ENCODE measurements around the gene SMARCAD1. TPM values are rescaled to one million over a fixed set of nuclear protein-coding genes. Genes with fewer than 3 reads are reported as not detected.

SMARCAD1 gene
- total and polyA plus RNA-seq, 2 experiments from 2014 or later, result 14.7 to 58.1 TPM

GRCh38 chr4:94235825-94236224, 28.2 kb downstream of the SMARCAD1 start:
- H3K9me2 ChIP-seq (replicated peaks; ENCODE audit: insufficient read depth), result no peaks in the 10 kb centered on the region
- H3K4me3 ChIP-seq, result no peak overlapping the region
- H2AFZ ChIP-seq, result no peak overlapping the region
- no peaks in the 10 kb centered on the region for H3K9me3 ChIP-seq (ENCODE audit: low read depth)
- no peak overlapping the region for H3K27ac ChIP-seq
- no peaks in the 10 kb centered on the region for H3K36me3 ChIP-seq (replicated peaks; ENCODE audit: insufficient read depth, low read depth)
- H3K27me3 ChIP-seq, result no peaks in the 10 kb centered on the region
- peaks cover 5% of the 10 kb centered on the region for H3K4me1 ChIP-seq (ENCODE audit: insufficient read depth)
- no peak for DNase-seq (ENCODE audit: low spot score)
- H3K79me2 ChIP-seq, result peaks cover 10% of the 10 kb centered on the region
- H3K4me2 ChIP-seq, result no peak overlapping the region
- TF ChIP-seq EZH2 (IDR thresholded peaks at IDR 0.05; ENCODE audit: borderline replicate concordance) (no peak), EZH2phosphoT487 (IDR thresholded peaks at IDR 0.05; ENCODE audit: low read depth, severe bottlenecking, unreplicated experiment) (no peak), CTCF (IDR thresholded peaks at IDR 0.05; ENCODE audit: poor library complexity) (no peak)
- H4K20me1 ChIP-seq (ENCODE audit: insufficient read depth, poor library complexity, severe bottlenecking), result no peaks in the 10 kb centered on the region

- no peaks in the 10 kb centered on the region for H3K9me2 ChIP-seq (replicated peaks; ENCODE audit: insufficient read depth)
- H2AFZ ChIP-seq, result no peak overlapping the region
- no peaks in the 10 kb centered on the region for H3K9me3 ChIP-seq (ENCODE audit: low read depth)
- H3K4me2 ChIP-seq, result no peak overlapping the region
- no peak for DNase-seq (ENCODE audit: low spot score)
- no peak for TF ChIP-seq EZH2phosphoT487 (IDR thresholded peaks at IDR 0.05; ENCODE audit: low read depth, severe bottlenecking, unreplicated experiment)
- no peak for TF ChIP-seq CTCF (IDR thresholded peaks at IDR 0.05; ENCODE audit: poor library complexity)
- TF ChIP-seq EZH2 (IDR thresholded peaks at IDR 0.05; ENCODE audit: borderline replicate concordance), result no peak
- H3K36me3 ChIP-seq (replicated peaks; ENCODE audit: insufficient read depth, low read depth), result no peaks in the 10 kb centered on the region
- H3K27me3 ChIP-seq, result no peaks in the 10 kb centered on the region
- no peaks in the 10 kb centered on the region for H4K20me1 ChIP-seq (ENCODE audit: insufficient read depth, poor library complexity, severe bottlenecking)
- H3K79me2 ChIP-seq, result peaks cover 3% of the 10 kb centered on the region
- 96% methylated on average over 4 of the region's 4 CpGs for WGBS (ENCODE audit: low lambda C conversion rate, missing lambda C conversion rate)
- H3K4me3 ChIP-seq, result no peak overlapping the region
- H3K27ac ChIP-seq, result no peak overlapping the region
- peaks cover 5% of the 10 kb centered on the region for H3K4me1 ChIP-seq (ENCODE audit: insufficient read depth)
These were observed 29.6 kb downstream of the SMARCAD1 start for GRCh38 chr4:94237271-94237670.

- peaks cover 5% of the 10 kb centered on the region for H3K4me1 ChIP-seq (ENCODE audit: insufficient read depth)
- no peak for TF ChIP-seq CTCF (IDR thresholded peaks at IDR 0.05; ENCODE audit: poor library complexity)
- TF ChIP-seq EZH2phosphoT487 (IDR thresholded peaks at IDR 0.05; ENCODE audit: low read depth, severe bottlenecking, unreplicated experiment), result no peak
- no peak for TF ChIP-seq EZH2 (IDR thresholded peaks at IDR 0.05; ENCODE audit: borderline replicate concordance)
- H3K9me3 ChIP-seq (ENCODE audit: low read depth), result no peaks in the 10 kb centered on the region
- H3K27ac ChIP-seq, result peak overlapping the region; percentile 68
- DNase-seq (ENCODE audit: low spot score), result peak; percentile 15
- H3K9me2 ChIP-seq (replicated peaks; ENCODE audit: insufficient read depth), result no peaks in the 10 kb centered on the region
- H3K27me3 ChIP-seq, result no peaks in the 10 kb centered on the region
- H4K20me1 ChIP-seq (ENCODE audit: insufficient read depth, poor library complexity, severe bottlenecking), result no peaks in the 10 kb centered on the region
- H3K4me3 ChIP-seq, result no peak overlapping the region
- peaks cover 3% of the 10 kb centered on the region for H3K79me2 ChIP-seq
- H3K36me3 ChIP-seq (replicated peaks; ENCODE audit: insufficient read depth, low read depth), result no peaks in the 10 kb centered on the region
- 70% methylated on average over 2 of the region's 2 CpGs for WGBS (ENCODE audit: low lambda C conversion rate, missing lambda C conversion rate)
- H2AFZ ChIP-seq, result no peak overlapping the region
- peak overlapping the region; percentile 36 for H3K4me2 ChIP-seq
These were observed 30.5 kb downstream of the SMARCAD1 start for GRCh38 chr4:94238160-94238559.

GRCh38 chr4:94240384-94240783, 32.7 kb downstream of the SMARCAD1 start:
- Histone ChIP-seq H3K4me1 (ENCODE audit: insufficient read depth) (peaks cover 5% of the 10 kb centered on the region), H3K27ac (peak overlapping the region; percentile 49), H3K4me3 (no peak overlapping the region), H2AFZ (no peak overlapping the region), H3K79me2 (peaks cover 3% of the 10 kb centered on the region), H3K9me2 (replicated peaks; ENCODE audit: insufficient read depth) (no peaks in the 10 kb centered on the region), H3K9me3 (ENCODE audit: low read depth) (no peaks in the 10 kb centered on the region), H3K36me3 (replicated peaks; ENCODE audit: insufficient read depth, low read depth) (no peaks in the 10 kb centered on the region), H3K27me3 (no peaks in the 10 kb centered on the region), H4K20me1 (ENCODE audit: insufficient read depth, poor library complexity, severe bottlenecking) (no peaks in the 10 kb centered on the region), H3K4me2 (no peak overlapping the region)
- no peak for DNase-seq (ENCODE audit: low spot score)
- no peak for TF ChIP-seq EZH2 (IDR thresholded peaks at IDR 0.05; ENCODE audit: borderline replicate concordance)
- TF ChIP-seq CTCF (IDR thresholded peaks at IDR 0.05; ENCODE audit: poor library complexity), result no peak
- TF ChIP-seq EZH2phosphoT487 (IDR thresholded peaks at IDR 0.05; ENCODE audit: low read depth, severe bottlenecking, unreplicated experiment), result no peak
